ENCODE results near the gene HDAC8. TPM values are rescaled to one million over a fixed set of nuclear protein-coding genes. Genes with fewer than 3 reads are reported as not detected.

HDAC8 gene
- total RNA-seq, 1 experiment from 2014 or later: 21.4 TPM

GRCh38 chrX:72314881-72315280, 257.8 kb downstream of the HDAC8 start:
- Histone ChIP-seq H4K91ac (ENCODE audit: insufficient read length, low read depth, low read length) (no peak overlapping the region), H4K8ac (replicated peaks; ENCODE audit: insufficient read length, low read depth, low read length) (no peak overlapping the region), H3K18ac (ENCODE audit: insufficient read length, low read depth, low read length) (no peak overlapping the region), H3K4me2 (ENCODE audit: insufficient read depth, insufficient read length, low read length) (no peak overlapping the region), H3K9me3 (ENCODE audit: control insufficient read depth, low read depth, low read length) (peaks cover 18% of the 10 kb centered on the region), H3K14ac (ENCODE audit: insufficient read depth, low read length) (no peak overlapping the region), H2BK20ac (ENCODE audit: low read depth, low read length, poor library complexity, severe bottlenecking) (no peak overlapping the region), H3T11ph (ENCODE audit: low read length) (no peak overlapping the region), H2BK15ac (ENCODE audit: low read depth, low read length) (no peak overlapping the region), H3K56ac (ENCODE audit: insufficient read length, low read depth, low read length) (no peak overlapping the region), H3K4me1 (ENCODE audit: insufficient read depth, low read length) (no peaks in the 10 kb centered on the region; the same call in 1 of the 2 replicates), H3K9ac (ENCODE audit: extremely low read depth, insufficient read length, low read length) (no peak overlapping the region), H2AK5ac (ENCODE audit: insufficient read length, low read length) (no peak overlapping the region), H4K20me1 (ENCODE audit: control insufficient read depth, insufficient read depth, insufficient read length) (peaks cover 2% of the 10 kb centered on the region), H3K79me2 (ENCODE audit: insufficient read depth, low read length) (no peaks in the 10 kb centered on the region), H3K23ac (ENCODE audit: insufficient read length, low read depth, low read length) (no peak overlapping the region), H2AFZ (ENCODE audit: low read length) (no peak overlapping the region), H2BK12ac (ENCODE audit: insufficient read length, low read depth, low read length) (no peak overlapping the region), H3K4ac (ENCODE audit: low read depth, low read length) (no peak overlapping the region), H3K79me1 (ENCODE audit: insufficient read depth, low read depth, low read length, poor library complexity, severe bottlenecking) (no peaks in the 10 kb centered on the region), H3K27me3 (ENCODE audit: insufficient read depth, low read length) (no peaks in the 10 kb centered on the region), H4K5ac (ENCODE audit: insufficient read length, low read depth, low read length) (no peak overlapping the region), H3K27ac (ENCODE audit: insufficient read length, low read depth, low read length) (no peak overlapping the region), H3K23me2 (ENCODE audit: insufficient read length, low read depth, low read length, poor library complexity, severe bottlenecking) (peaks cover 4% of the 10 kb centered on the region), H2BK120ac (ENCODE audit: low read depth, low read length, poor library complexity, severe bottlenecking) (no peak overlapping the region), H2BK5ac (ENCODE audit: insufficient read length, low read length) (no peak overlapping the region)
- TF ChIP-seq CTCF (conservative IDR thresholded peaks at IDR 0.05): no peak
- peaks cover 8 to 24% of the 10 kb centered on the region in 2 experiments for H3K4me1 Mint-ChIP-seq
- peaks cover 0 to 6% (median 5%) of the 10 kb centered on the region in 3 experiments; a peak in 2 of 7 replicates for H3K36me3 Mint-ChIP-seq (ENCODE audit: insufficient read depth in 1 of 3, low read depth in 3 of 3)
- H3K27ac Mint-ChIP-seq: no peak overlapping the region
- H3K9me3 Mint-ChIP-seq: peaks cover 57 to 76% of the 10 kb centered on the region in 2 experiments
- no peak overlapping the region for H3K4me3 Mint-ChIP-seq
- no CpG with 5 or more reads among the region's 3 CpGs for WGBS (ENCODE audit: extremely low coverage, insufficient read length, low lambda C conversion rate)
- H3K27me3 Mint-ChIP-seq (ENCODE audit: low read depth): peaks cover 25% of the 10 kb centered on the region
- no peak for DNase-seq
